ENCODE measurements around the gene SPO11.

Gene SPO11

DNA sequence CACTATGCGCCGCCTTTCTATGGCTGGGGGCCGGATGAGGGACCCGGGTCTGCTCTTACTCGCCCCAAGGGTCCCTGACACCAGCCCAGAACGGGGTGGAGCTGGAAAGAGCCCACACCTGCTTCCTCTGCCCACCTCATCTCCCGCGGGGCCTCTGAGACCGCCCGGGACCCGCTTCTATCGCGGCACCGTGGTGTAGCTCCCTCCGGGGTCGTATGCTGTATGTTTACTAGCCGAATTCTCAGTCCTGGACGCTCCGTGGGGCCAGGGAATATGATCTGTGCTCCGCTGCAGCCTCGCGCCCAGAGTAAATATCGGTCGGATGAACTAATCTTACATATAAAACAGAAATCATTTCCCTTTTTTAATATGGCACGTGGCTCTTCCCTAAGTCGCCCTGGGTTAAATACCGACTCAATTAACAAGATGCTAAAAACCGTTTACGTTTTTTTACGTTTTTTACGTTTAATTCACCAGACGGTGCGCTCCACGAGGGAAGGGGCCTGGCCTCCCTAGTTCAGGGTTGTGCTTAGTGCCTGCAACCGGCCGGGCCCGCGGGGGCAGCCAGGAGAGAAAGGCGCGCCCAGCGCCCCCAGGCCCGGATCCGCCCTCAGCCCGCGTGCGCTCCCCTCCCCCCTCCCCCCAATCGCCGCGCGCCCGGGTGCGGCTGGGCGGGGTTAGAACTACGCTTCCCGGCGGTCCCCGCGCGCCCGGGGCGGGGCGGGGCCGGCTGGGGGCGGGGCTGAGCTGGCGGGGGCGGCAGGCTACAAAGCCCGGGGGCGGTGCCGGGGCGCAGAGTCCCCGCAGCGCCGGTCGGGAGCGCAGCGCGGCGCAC lies 61.2 kb downstream of the SPO11 start, which contains the start of gene RBM38:
RBM38 (plus strand) TSS at position 793 of the 835 bp plus-strand sequence. CDS start 186 bp downstream, outside the sequence.
- H3K9me3 ChIP-seq (ENCODE audit: low read depth, low read length), result no peaks in the 10 kb centered on the region
- H3K4me3 ChIP-seq, result peak within 1 kb of the TSS; percentile 90
- H3K9ac ChIP-seq (ENCODE audit: insufficient read length), result peak within 1 kb of the TSS; percentile 75
- H3K27ac ChIP-seq, result peak within 1 kb of the TSS; percentile 64
- peaks cover 38% of the 10 kb centered on the region for H3K36me3 ChIP-seq (ENCODE audit: insufficient read depth, low read length)
- TF ChIP-seq POLR2AphosphoS5 (IDR thresholded peaks at IDR 0.05; ENCODE audit: borderline replicate concordance, low read depth, low read length) (no peak), FOXP2 (optimal IDR thresholded peaks at IDR 0.05; ENCODE audit: control extremely low read depth, extremely low read length, insufficient read depth) (no peak), EZH2 (IDR thresholded peaks at IDR 0.05) (no peak)
- DNase-seq (ENCODE audit: low read depth, low spot score), result no peak

- H3K27ac ChIP-seq, result peak overlapping the region; percentile 50; the same call in 1 of the 2 replicates
- peak overlapping the region; percentile 90 for H3K4me3 ChIP-seq
- H3K9me3 ChIP-seq (ENCODE audit: low read depth, low read length), result no peaks in the 10 kb centered on the region
- no peak for TF ChIP-seq FOXP2 (optimal IDR thresholded peaks at IDR 0.05; ENCODE audit: control extremely low read depth, extremely low read length, insufficient read depth)
- TF ChIP-seq EZH2 (IDR thresholded peaks at IDR 0.05), result no peak
- TF ChIP-seq POLR2AphosphoS5 (IDR thresholded peaks at IDR 0.05; ENCODE audit: borderline replicate concordance, low read depth, low read length), result no peak
- H3K9ac ChIP-seq (ENCODE audit: insufficient read length), result peak overlapping the region; percentile 75
- DNase-seq (ENCODE audit: low read depth, low spot score), result peak; percentile 18
- peaks cover 46% of the 10 kb centered on the region for H3K36me3 ChIP-seq (ENCODE audit: insufficient read depth, low read length)
These were observed 62.1 kb downstream of the SPO11 start for GRCh38 chr20:57391439-57392301.

- TF ChIP-seq EZH2 (IDR thresholded peaks at IDR 0.05) (no peak), POLR2AphosphoS5 (IDR thresholded peaks at IDR 0.05; ENCODE audit: borderline replicate concordance, low read depth, low read length) (no peak), FOXP2 (optimal IDR thresholded peaks at IDR 0.05; ENCODE audit: control extremely low read depth, extremely low read length, insufficient read depth) (no peak)
- Histone ChIP-seq H3K4me3 (peak overlapping the region; percentile 85), H3K9me3 (ENCODE audit: low read depth, low read length) (no peaks in the 10 kb centered on the region), H3K36me3 (ENCODE audit: insufficient read depth, low read length) (peaks cover 57% of the 10 kb centered on the region), H3K9ac (ENCODE audit: insufficient read length) (peak overlapping the region; percentile 72), H3K27ac (peak overlapping the region; percentile 17; the same call in 1 of the 2 replicates)
- DNase-seq (ENCODE audit: low read depth, low spot score), result no peak
These were observed 63.1 kb downstream of the SPO11 start for GRCh38 chr20:57392512-57393271.
